Left ventricle myocardium inferior (tissue), 1 donor: ENCODE results near the gene CDK11A. TPM values are rescaled to one million over a fixed set of nuclear protein-coding genes. Genes with fewer than 3 reads are reported as not detected.
"Not testable (repeated sequence)": the region's sequence is repeated elsewhere in the genome, so short reads cannot be mapped to it uniquely, and the experiment has no call there.

Experiments used
- DNase-seq: peaks from one replicate; pipeline ENCODE4 v3.0.0-alpha.2; 2020
- H3K27ac ChIP-seq: fragments of 200-600 bp; replicated peaks from 2 replicates; pipeline ENCODE4 v1.8.0; 2021
- H3K27me3 ChIP-seq: fragments of 200-600 bp; 2 replicates; pipeline ENCODE4 v1.8.0; 2021; ENCODE audit warnings: low read depth
- H3K36me3 ChIP-seq: fragments of 200-600 bp; 2 replicates; pipeline ENCODE4 v1.8.0; 2021
- H3K4me1 ChIP-seq: fragments of 200-600 bp; 2 replicates; pipeline ENCODE4 v1.8.0; 2021
- H3K4me3 ChIP-seq: fragments of 200-600 bp; 2 replicates; pipeline ENCODE4 v1.8.0; 2021; ENCODE audit warnings: mild to moderate bottlenecking, moderate library complexity
- H3K9me3 ChIP-seq: fragments of 200-600 bp; replicated peaks from 2 replicates; pipeline ENCODE4 v1.8.0; 2021
- CTCF ChIP-seq: fragments of 200-600 bp; IDR thresholded peaks from 2 replicates; pipeline ENCODE4 v1.8.0; 2021; ENCODE audit warnings: antibody characterized with exemption, mild to moderate bottlenecking, borderline replicate concordance
- intact Hi-C: fragments of 100-400 bp; cut with micrococcal nuclease; formaldehyde crosslinking; loops from one replicate; pipeline ENCODE4 v1.11.0; 2022
- total RNA-seq: library from RNA; stranded (reverse); fragmentation: NEBNext Ultra II Directional; extraction: Animal tissue kit (Norgen Biotek cat#: 25700); gene quantifications from one replicate; pipeline ENCODE4 v1.2.1, GENCODE V29; 2021
- donor health status: DM: no; HTN: yes; CAD: no; lungs with severe emphysema.

Gene CDK11A
- total RNA-seq, 1 donor from 2014 or later, result 21.7 TPM

- H3K27me3 ChIP-seq, DNase-seq, H3K27ac ChIP-seq, H3K4me3 ChIP-seq, H3K4me1 ChIP-seq, H3K9me3 ChIP-seq, intact Hi-C loops: not testable (repeated sequence)
- peaks cover 18% of the 10 kb centered on the region for H3K36me3 ChIP-seq
Measured at GRCh38 chr1:1737675-1738590, 13.8 kb upstream of the CDK11A start.

GRCh38 chr1:1732381-1732780 lies 8.2 kb upstream of the CDK11A start:
- no peaks in the 10 kb centered on the region for H3K27me3 ChIP-seq
- intact Hi-C loops, result no loop called here
- TF ChIP-seq CTCF, result no peak
- H3K36me3 ChIP-seq, result peaks cover 39% of the 10 kb centered on the region
- no peaks in the 10 kb centered on the region for H3K9me3 ChIP-seq
- no peak overlapping the region for H3K27ac ChIP-seq
- peaks cover 3% of the 10 kb centered on the region for H3K4me1 ChIP-seq
- no peak for DNase-seq
- H3K4me3 ChIP-seq, result no peak overlapping the region

- intact Hi-C loops, result no loop called here
- DNase-seq, result no peak
- no peaks in the 10 kb centered on the region for H3K9me3 ChIP-seq
- H3K4me3 ChIP-seq, result no peak overlapping the region
- H3K27ac ChIP-seq, result no peak overlapping the region
- TF ChIP-seq CTCF, result no peak
- peaks cover 39% of the 10 kb centered on the region for H3K36me3 ChIP-seq
- peaks cover 3% of the 10 kb centered on the region for H3K4me1 ChIP-seq
- H3K27me3 ChIP-seq, result no peaks in the 10 kb centered on the region
Measured at GRCh38 chr1:1730870-1731269, 6.7 kb upstream of the CDK11A start.

GRCh38 chr1:1730230-1730629 lies 6.1 kb upstream of the CDK11A start:
- H3K27ac ChIP-seq, DNase-seq, H3K4me3 ChIP-seq, H3K27me3 ChIP-seq, H3K9me3 ChIP-seq, H3K4me1 ChIP-seq, intact Hi-C loops: not testable (repeated sequence)
- peaks cover 37% of the 10 kb centered on the region for H3K36me3 ChIP-seq

- DNase-seq, H3K9me3 ChIP-seq, H3K4me1 ChIP-seq, H3K27me3 ChIP-seq, intact Hi-C loops, H3K4me3 ChIP-seq: not testable (repeated sequence)
- Histone ChIP-seq H3K36me3 (peaks cover 34% of the 10 kb centered on the region), H3K27ac (peak overlapping the region; percentile 58)
Measured at GRCh38 chr1:1729116-1729816, 5.1 kb upstream of the CDK11A start.

- Histone ChIP-seq H3K27ac (peak overlapping the region; percentile 58), H3K36me3 (peaks cover 29% of the 10 kb centered on the region)
- H3K27me3 ChIP-seq, H3K4me1 ChIP-seq, DNase-seq, H3K9me3 ChIP-seq, intact Hi-C loops, H3K4me3 ChIP-seq: not testable (repeated sequence)
Measured at GRCh38 chr1:1728308-1729005, 4.3 kb upstream of the CDK11A start.

GRCh38 chr1:1727131-1727651 lies 3.0 kb upstream of the CDK11A start:
- H3K4me1 ChIP-seq, H3K9me3 ChIP-seq, DNase-seq, intact Hi-C loops, H3K27me3 ChIP-seq, H3K4me3 ChIP-seq, H3K27ac ChIP-seq: not testable (repeated sequence)
- H3K36me3 ChIP-seq, result peaks cover 17% of the 10 kb centered on the region

GRCh38 chr1:1726088-1726487 lies 1.9 kb upstream of the CDK11A start:
- DNase-seq, H3K4me1 ChIP-seq, H3K27me3 ChIP-seq, intact Hi-C loops, H3K4me3 ChIP-seq, H3K9me3 ChIP-seq, H3K27ac ChIP-seq: not testable (repeated sequence)
- H3K36me3 ChIP-seq, result peaks cover 14% of the 10 kb centered on the region
